MM.1S (cell line): ENCODE data around the gene CTTN.

Source experiments
- CTCF ChIP-seq: fragments of 300-600 bp; sonication (generic); IDR thresholded peaks from 2 replicates; pipeline ENCODE4 v1.5.1; 2016; ENCODE audit warnings: antibody characterized with exemption, low read length, mixed read lengths
- EZH2 ChIP-seq: fragments of 300-600 bp; sonication (generic); optimal IDR thresholded peaks from 2 replicates; pipeline ENCODE3; 2017; ENCODE audit warnings: low read depth, mild to moderate bottlenecking, antibody characterized with exemption, low read length, mixed read lengths

GRCh38 chr11:70414341-70415100 is 16.2 kb downstream of the CTTN start:
- no peak for TF ChIP-seq CTCF
- no peak for TF ChIP-seq EZH2
